ENCODE measurements around the gene GPR156. TPM values are rescaled to one million over a fixed set of nuclear protein-coding genes. Genes with fewer than 3 reads are reported as not detected.

GPR156 gene
- total and polyA plus RNA-seq, 9 of the 15 experiments (the other 6 are each of a cell fraction or from before 2014, with no cell fraction given), result 0.07 to 0.14 (median 0.12) TPM; not detected in 5

GRCh38 chr3:120168038-120168437 lies 117.0 kb downstream of the GPR156 start:
- in situ Hi-C loops (cut with MboI) (no loop called here), intact Hi-C loops (cut with micrococcal nuclease) (no loop called here)
- H3K36me3 ChIP-seq (ENCODE audit: control insufficient read depth, insufficient read depth, low read length), result no peaks in the 10 kb centered on the region
- H4K20me1 ChIP-seq (replicated peaks; ENCODE audit: control insufficient read depth, insufficient read depth, low read length), result no peaks in the 10 kb centered on the region
- H3K4me2 ChIP-seq (ENCODE audit: insufficient read depth, low read length), result no peak overlapping the region
- H3K9me1 ChIP-seq (ENCODE audit: control insufficient read depth, insufficient read depth, low read length), result no peaks in the 10 kb centered on the region
- BruUV-seq (replicated peaks), result no TSS peak
- FAIRE-seq, result no peak
- POLR2A ChIA-PET, result no interaction called here
- no peak for ATAC-seq
- no peak overlapping the region for H3K9ac ChIP-seq (ENCODE audit: insufficient read depth in 1 of 2, low read depth in 2 of 2, low read length in 2 of 2)
- H3K27me3 ChIP-seq (ENCODE audit: control insufficient read depth in 2 of 2, insufficient read depth in 2 of 2, low read length in 2 of 2), result peaks cover 6 to 31% of the 10 kb centered on the region in 2 experiments; a peak in 4 of 5 replicates
- no peaks in the 10 kb centered on the region for H3K4me1 ChIP-seq (replicated peaks in 1 of 2; ENCODE audit: control insufficient read depth in 2 of 2, insufficient read depth in 2 of 2, low read length in 2 of 2)
- no peak for DNase-seq (ENCODE audit: extremely low read depth in 1 of 4, low spot score in 3 of 4)
- H2AFZ ChIP-seq (ENCODE audit: low read depth, low read length), result no peak overlapping the region
- no peaks in the 10 kb centered on the region for H3K79me2 ChIP-seq (ENCODE audit: control insufficient read depth, insufficient read depth, low read length)
- H3K9me3 ChIP-seq (replicated peaks; ENCODE audit: control insufficient read depth, insufficient read depth, low read depth, low read length), result no peaks in the 10 kb centered on the region
- no peak overlapping the region for H3K4me3 ChIP-seq
- CTCF ChIA-PET (ENCODE audit: low intra/inter-chr PET ratio), result no interaction called here
- H3K27ac ChIP-seq (ENCODE audit: extremely low read depth, low read depth, low read length), result no peak overlapping the region
- WGBS (ENCODE audit: insufficient coverage, low coverage, missing lambda C conversion rate), result 3% methylated on average over 7 of the region's 9 CpGs
- TF ChIP-seq, protein P1, sequence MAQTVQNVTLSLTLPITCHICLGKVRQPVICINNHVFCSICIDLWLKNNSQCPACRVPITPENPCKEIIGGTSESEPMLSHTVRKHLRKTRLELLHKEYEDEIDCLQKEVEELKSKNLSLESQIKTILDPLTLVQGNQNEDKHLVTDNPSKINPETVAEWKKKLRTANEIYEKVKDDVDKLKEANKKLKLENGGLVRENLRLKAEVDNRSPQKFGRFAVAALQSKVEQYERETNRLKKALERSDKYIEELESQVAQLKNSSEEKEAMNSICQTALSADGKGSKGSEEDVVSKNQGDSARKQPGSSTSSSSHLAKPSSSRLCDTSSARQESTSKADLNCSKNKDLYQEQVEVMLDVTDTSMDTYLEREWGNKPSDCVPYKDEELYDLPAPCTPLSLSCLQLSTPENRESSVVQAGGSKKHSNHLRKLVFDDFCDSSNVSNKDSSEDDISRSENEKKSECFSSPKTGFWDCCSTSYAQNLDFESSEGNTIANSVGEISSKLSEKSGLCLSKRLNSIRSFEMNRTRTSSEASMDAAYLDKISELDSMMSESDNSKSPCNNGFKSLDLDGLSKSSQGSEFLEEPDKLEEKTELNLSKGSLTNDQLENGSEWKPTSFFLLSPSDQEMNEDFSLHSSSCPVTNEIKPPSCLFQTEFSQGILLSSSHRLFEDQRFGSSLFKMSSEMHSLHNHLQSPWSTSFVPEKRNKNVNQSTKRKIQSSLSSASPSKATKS (CRISPR knock-in tag; IDR thresholded peaks at IDR 0.05), result no peak
- TF ChIP-seq NR0B1 (IDR thresholded peaks at IDR 0.05; ENCODE audit: partially characterized antibody) (no peak), ZNF717 (CRISPR knock-in tag; IDR thresholded peaks at IDR 0.05) (no peak)
- TF ChIP-seq, protein P2, sequence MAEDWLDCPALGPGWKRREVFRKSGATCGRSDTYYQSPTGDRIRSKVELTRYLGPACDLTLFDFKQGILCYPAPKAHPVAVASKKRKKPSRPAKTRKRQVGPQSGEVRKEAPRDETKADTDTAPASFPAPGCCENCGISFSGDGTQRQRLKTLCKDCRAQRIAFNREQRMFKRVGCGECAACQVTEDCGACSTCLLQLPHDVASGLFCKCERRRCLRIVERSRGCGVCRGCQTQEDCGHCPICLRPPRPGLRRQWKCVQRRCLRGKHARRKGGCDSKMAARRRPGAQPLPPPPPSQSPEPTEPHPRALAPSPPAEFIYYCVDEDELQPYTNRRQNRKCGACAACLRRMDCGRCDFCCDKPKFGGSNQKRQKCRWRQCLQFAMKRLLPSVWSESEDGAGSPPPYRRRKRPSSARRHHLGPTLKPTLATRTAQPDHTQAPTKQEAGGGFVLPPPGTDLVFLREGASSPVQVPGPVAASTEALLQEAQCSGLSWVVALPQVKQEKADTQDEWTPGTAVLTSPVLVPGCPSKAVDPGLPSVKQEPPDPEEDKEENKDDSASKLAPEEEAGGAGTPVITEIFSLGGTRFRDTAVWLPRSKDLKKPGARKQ (CRISPR knock-in tag; IDR thresholded peaks at IDR 0.05), result no peak
- TF ChIP-seq, protein P3, sequence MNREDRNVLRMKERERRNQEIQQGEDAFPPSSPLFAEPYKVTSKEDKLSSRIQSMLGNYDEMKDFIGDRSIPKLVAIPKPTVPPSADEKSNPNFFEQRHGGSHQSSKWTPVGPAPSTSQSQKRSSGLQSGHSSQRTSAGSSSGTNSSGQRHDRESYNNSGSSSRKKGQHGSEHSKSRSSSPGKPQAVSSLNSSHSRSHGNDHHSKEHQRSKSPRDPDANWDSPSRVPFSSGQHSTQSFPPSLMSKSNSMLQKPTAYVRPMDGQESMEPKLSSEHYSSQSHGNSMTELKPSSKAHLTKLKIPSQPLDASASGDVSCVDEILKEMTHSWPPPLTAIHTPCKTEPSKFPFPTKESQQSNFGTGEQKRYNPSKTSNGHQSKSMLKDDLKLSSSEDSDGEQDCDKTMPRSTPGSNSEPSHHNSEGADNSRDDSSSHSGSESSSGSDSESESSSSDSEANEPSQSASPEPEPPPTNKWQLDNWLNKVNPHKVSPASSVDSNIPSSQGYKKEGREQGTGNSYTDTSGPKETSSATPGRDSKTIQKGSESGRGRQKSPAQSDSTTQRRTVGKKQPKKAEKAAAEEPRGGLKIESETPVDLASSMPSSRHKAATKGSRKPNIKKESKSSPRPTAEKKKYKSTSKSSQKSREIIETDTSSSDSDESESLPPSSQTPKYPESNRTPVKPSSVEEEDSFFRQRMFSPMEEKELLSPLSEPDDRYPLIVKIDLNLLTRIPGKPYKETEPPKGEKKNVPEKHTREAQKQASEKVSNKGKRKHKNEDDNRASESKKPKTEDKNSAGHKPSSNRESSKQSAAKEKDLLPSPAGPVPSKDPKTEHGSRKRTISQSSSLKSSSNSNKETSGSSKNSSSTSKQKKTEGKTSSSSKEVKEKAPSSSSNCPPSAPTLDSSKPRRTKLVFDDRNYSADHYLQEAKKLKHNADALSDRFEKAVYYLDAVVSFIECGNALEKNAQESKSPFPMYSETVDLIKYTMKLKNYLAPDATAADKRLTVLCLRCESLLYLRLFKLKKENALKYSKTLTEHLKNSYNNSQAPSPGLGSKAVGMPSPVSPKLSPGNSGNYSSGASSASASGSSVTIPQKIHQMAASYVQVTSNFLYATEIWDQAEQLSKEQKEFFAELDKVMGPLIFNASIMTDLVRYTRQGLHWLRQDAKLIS (CRISPR knock-in tag; IDR thresholded peaks at IDR 0.05), result no peak

All from K562 (cell line).